ENCODE measurements around the gene LRP1B.

- TF ChIP-seq EP300 (IDR thresholded peaks at IDR 0.05; ENCODE audit: borderline replicate concordance): no peak
- TF ChIP-seq USF1 (IDR thresholded peaks at IDR 0.05): no peak
- TF ChIP-seq CREB1 (IDR thresholded peaks at IDR 0.05; ENCODE audit: low read depth): no peak
- TF ChIP-seq CEBPB (IDR thresholded peaks at IDR 0.05): no peak
These were observed 2.7 kb downstream of the LRP1B start for GRCh38 chr2:142128105-142128504.

Data from Ishikawa (cell line).